NB4 (cell line): ENCODE results near the gene EXOC1L.

Experiments
- POLR2A ChIP-seq: IDR thresholded peaks from 2 replicates; pipeline ENCODE4 v1.6.1; 2011; ENCODE audit warnings: mild to moderate bottlenecking; ENCODE audit not compliant: insufficient read length; ENCODE audit errors: extremely low read depth
- TF ChIP-seq, protein P1 (sequence below): IDR thresholded peaks from one replicate; pipeline ENCODE4 v1.5.1; 2012; ENCODE audit warnings: low read depth, low read length

DNA sequence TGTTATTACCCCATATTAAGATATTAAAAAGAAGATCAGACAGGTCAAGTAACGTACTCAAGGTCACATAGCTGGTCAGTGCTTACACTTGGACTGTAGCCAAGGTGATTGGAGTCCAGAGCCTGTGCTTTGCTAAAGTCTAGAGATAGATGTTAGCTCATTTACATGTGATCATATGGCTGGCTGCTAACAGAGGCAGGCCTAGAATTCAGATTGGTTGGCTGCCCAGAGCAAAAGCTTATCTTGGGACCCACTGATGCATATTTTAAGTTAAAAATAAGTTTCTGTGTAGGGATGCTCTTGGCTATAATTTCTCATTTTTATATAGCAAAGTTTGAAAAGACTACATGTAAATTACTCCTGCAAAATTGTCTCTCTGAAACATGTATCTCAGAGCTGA is 18.1 kb upstream of the EXOC1L start:
- TF ChIP-seq, protein P1, sequence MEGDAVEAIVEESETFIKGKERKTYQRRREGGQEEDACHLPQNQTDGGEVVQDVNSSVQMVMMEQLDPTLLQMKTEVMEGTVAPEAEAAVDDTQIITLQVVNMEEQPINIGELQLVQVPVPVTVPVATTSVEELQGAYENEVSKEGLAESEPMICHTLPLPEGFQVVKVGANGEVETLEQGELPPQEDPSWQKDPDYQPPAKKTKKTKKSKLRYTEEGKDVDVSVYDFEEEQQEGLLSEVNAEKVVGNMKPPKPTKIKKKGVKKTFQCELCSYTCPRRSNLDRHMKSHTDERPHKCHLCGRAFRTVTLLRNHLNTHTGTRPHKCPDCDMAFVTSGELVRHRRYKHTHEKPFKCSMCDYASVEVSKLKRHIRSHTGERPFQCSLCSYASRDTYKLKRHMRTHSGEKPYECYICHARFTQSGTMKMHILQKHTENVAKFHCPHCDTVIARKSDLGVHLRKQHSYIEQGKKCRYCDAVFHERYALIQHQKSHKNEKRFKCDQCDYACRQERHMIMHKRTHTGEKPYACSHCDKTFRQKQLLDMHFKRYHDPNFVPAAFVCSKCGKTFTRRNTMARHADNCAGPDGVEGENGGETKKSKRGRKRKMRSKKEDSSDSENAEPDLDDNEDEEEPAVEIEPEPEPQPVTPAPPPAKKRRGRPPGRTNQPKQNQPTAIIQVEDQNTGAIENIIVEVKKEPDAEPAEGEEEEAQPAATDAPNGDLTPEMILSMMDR = no peak
- no peak for TF ChIP-seq POLR2A
